ENCODE data around the gene EVI2A. TPM values are rescaled to one million over a fixed set of nuclear protein-coding genes. Genes with fewer than 3 reads are reported as not detected.
A peak's percentile ranks its signal among the peaks of the same experiment; 100 is the strongest.

Gene EVI2A
- total and polyA plus RNA-seq, 2 donors (not counting 1 experiment from before 2014, with no cell fraction given), result 0.77 to 22.8 TPM

GRCh38 chr17:31327534-31328159 is 6.2 kb upstream of the EVI2A start:
- no peak overlapping the region for H3K9ac ChIP-seq (ENCODE audit: insufficient read depth, low read length)
- H3K9me3 ChIP-seq (ENCODE audit: control insufficient read depth, insufficient read depth, low read depth, low read length), result no peaks in the 10 kb centered on the region
- H2AFZ ChIP-seq (ENCODE audit: low read length), result no peak overlapping the region
- no peaks in the 10 kb centered on the region for H3K79me2 ChIP-seq (ENCODE audit: control insufficient read depth, insufficient read depth, low read length)
- no peaks in the 10 kb centered on the region for H4K20me1 ChIP-seq (ENCODE audit: control insufficient read depth, extremely low read depth, insufficient read depth, low read length)
- peaks cover 2% of the 10 kb centered on the region for H3K36me3 ChIP-seq (ENCODE audit: control insufficient read depth, insufficient read depth, low read length)
- peak; percentile 82 to 95 for DNase-seq (ENCODE audit: low read depth in 2 of 2)
- peak overlapping the region; percentile 75 for H3K27ac ChIP-seq (ENCODE audit: insufficient read depth, low read length)
- H3K4me1 ChIP-seq (ENCODE audit: control insufficient read depth, extremely low read depth, insufficient read depth, low read length), result peaks cover 10% of the 10 kb centered on the region
- H3K27me3 ChIP-seq (ENCODE audit: control insufficient read depth, insufficient read depth, low read length), result no peaks in the 10 kb centered on the region
- no peak for TF ChIP-seq EZH2 (IDR thresholded peaks at IDR 0.05; ENCODE audit: low read length, missing control alignments)
- no peak for TF ChIP-seq CTCF (conservative IDR thresholded peaks at IDR 0.05 in 1 of 2, IDR thresholded peaks at IDR 0.05 in 1 of 2; ENCODE audit: low read depth in 1 of 2, low read length in 2 of 2)
- H3K4me2 ChIP-seq (ENCODE audit: extremely low read depth, insufficient read depth, low read length), result peak overlapping the region; percentile 20
- H3K4me3 ChIP-seq (replicated peaks in 1 of 4; ENCODE audit: control extremely low read depth in 1 of 4, insufficient read depth in 1 of 4, low read depth in 3 of 4, low read length in 4 of 4), result no peak overlapping the region

DNA sequence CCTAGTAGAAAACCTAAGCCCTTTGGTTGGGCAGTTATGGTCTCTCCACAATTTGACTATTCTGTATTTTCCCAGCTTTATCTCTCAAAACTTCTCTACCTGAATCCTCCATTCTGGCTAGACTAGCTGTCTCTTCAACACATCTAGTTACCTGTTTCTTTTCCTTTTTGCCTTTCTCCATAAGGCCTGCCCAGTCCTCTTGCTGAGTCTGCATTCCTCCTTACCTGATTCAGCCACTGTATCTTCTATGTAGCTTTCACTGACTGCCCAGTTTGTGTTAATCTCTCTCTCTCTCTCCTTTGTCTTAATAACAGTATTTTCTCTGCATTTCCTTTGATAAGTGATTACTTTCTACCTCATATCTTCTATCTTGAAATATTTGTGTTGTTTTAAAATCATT is 2.1 kb upstream of the EVI2A start:
- Histone ChIP-seq H3K36me3 (ENCODE audit: control insufficient read depth, insufficient read depth, low read length) (peaks cover 2% of the 10 kb centered on the region), H3K79me2 (ENCODE audit: control insufficient read depth, insufficient read depth, low read length) (peaks cover 2% of the 10 kb centered on the region), H3K9me3 (ENCODE audit: control insufficient read depth, insufficient read depth, low read depth, low read length) (no peaks in the 10 kb centered on the region), H3K9ac (ENCODE audit: insufficient read depth, low read length) (no peak overlapping the region), H3K27me3 (ENCODE audit: control insufficient read depth, insufficient read depth, low read length) (no peaks in the 10 kb centered on the region), H3K4me1 (ENCODE audit: control insufficient read depth, extremely low read depth, insufficient read depth, low read length) (peaks cover 6% of the 10 kb centered on the region), H3K4me3 (replicated peaks in 1 of 4; ENCODE audit: control extremely low read depth in 1 of 4, insufficient read depth in 1 of 4, low read depth in 3 of 4, low read length in 4 of 4) (no peak overlapping the region), H3K27ac (ENCODE audit: insufficient read depth, low read length) (no peak overlapping the region), H4K20me1 (ENCODE audit: control insufficient read depth, extremely low read depth, insufficient read depth, low read length) (no peaks in the 10 kb centered on the region), H3K4me2 (ENCODE audit: extremely low read depth, insufficient read depth, low read length) (no peak overlapping the region), H2AFZ (ENCODE audit: low read length) (no peak overlapping the region)
- DNase-seq (ENCODE audit: low read depth in 2 of 2), result no peak
- TF ChIP-seq CTCF (conservative IDR thresholded peaks at IDR 0.05 in 1 of 2, IDR thresholded peaks at IDR 0.05 in 1 of 2; ENCODE audit: low read depth in 1 of 2, low read length in 2 of 2) (no peak), EZH2 (IDR thresholded peaks at IDR 0.05; ENCODE audit: low read length, missing control alignments) (no peak)

DNA sequence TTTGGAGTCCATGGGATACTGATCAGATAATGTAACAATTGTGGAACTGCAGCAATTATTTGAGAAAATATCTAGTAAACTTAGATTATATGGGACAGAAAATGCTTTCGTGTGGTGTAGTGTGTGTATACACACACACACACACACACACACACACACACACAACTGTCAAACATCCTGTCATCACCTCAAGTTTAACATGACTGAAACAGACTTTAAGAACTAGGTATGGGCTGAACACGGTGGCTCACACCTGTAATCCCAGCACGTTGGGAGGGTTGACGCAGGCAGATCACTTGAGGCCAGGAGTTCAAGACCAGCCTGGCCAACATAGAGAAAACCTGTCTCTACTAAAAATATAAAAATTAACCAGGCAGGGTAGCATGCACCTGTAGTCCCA is 544 bp upstream of the EVI2A start:
- peak overlapping the region; percentile 23 for H3K27ac ChIP-seq (ENCODE audit: insufficient read depth, low read length)
- no peak for TF ChIP-seq CTCF (conservative IDR thresholded peaks at IDR 0.05 in 1 of 2, IDR thresholded peaks at IDR 0.05 in 1 of 2; ENCODE audit: low read depth in 1 of 2, low read length in 2 of 2)
- no peak for TF ChIP-seq EZH2 (IDR thresholded peaks at IDR 0.05; ENCODE audit: low read length, missing control alignments)
- no peak overlapping the region for H3K4me2 ChIP-seq (ENCODE audit: extremely low read depth, insufficient read depth, low read length)
- no peaks in the 10 kb centered on the region for H3K4me1 ChIP-seq (ENCODE audit: control insufficient read depth, extremely low read depth, insufficient read depth, low read length)
- no peak overlapping the region for H3K9ac ChIP-seq (ENCODE audit: insufficient read depth, low read length)
- H3K4me3 ChIP-seq (replicated peaks in 1 of 4; ENCODE audit: control extremely low read depth in 1 of 4, insufficient read depth in 1 of 4, low read depth in 3 of 4, low read length in 4 of 4), result no peak overlapping the region
- peaks cover 2% of the 10 kb centered on the region for H3K36me3 ChIP-seq (ENCODE audit: control insufficient read depth, insufficient read depth, low read length)
- no peaks in the 10 kb centered on the region for H3K9me3 ChIP-seq (ENCODE audit: control insufficient read depth, insufficient read depth, low read depth, low read length)
- H2AFZ ChIP-seq (ENCODE audit: low read length), result no peak overlapping the region
- H4K20me1 ChIP-seq (ENCODE audit: control insufficient read depth, extremely low read depth, insufficient read depth, low read length), result no peaks in the 10 kb centered on the region
- DNase-seq (ENCODE audit: low read depth in 2 of 2), result no peak
- H3K79me2 ChIP-seq (ENCODE audit: control insufficient read depth, insufficient read depth, low read length), result peaks cover 2% of the 10 kb centered on the region
- no peaks in the 10 kb centered on the region for H3K27me3 ChIP-seq (ENCODE audit: control insufficient read depth, insufficient read depth, low read length)

All from fibroblast of lung (primary cell).